HG03066 (cell line): ENCODE data around the gene SSR1.

Experiments
- ATAC-seq: cut with Tn5 transposase; IDR thresholded peaks from one replicate; pipeline ENCODE4 v1.9.1; 2021; ENCODE audit warnings: low read depth; ENCODE audit not compliant: unreplicated experiment

Gene SSR1

GRCh38 chr6:7218406-7218988 is 94.5 kb downstream of the SSR1 start:
- no peak for ATAC-seq
